WERI-Rb-1 (cell line): ENCODE measurements around the gene CFAP299.
"Not testable (repeated sequence)": the region's sequence is repeated elsewhere in the genome, so short reads cannot be mapped to it uniquely, and the experiment has no call there.

Source experiments
- DNase-seq: peaks from one replicate; pipeline ENCODE4 v3.0.0-alpha.2; 2020
- H3K27ac ChIP-seq: fragments of 250-450 bp; sonication (Bioruptor Pico); 2 replicates; pipeline ENCODE4 v1.5.1; 2020; ENCODE audit warnings: mild to moderate bottlenecking, moderate library complexity
- H3K27me3 ChIP-seq: fragments of 250-450 bp; sonication (Bioruptor Pico); 2 replicates; pipeline ENCODE4 v1.5.1; 2021; ENCODE audit warnings: mild to moderate bottlenecking, low read depth, moderate library complexity; ENCODE audit not compliant: insufficient read depth, severe bottlenecking
- H3K36me3 ChIP-seq: fragments of 250-450 bp; sonication (Bioruptor Pico); 2 replicates; pipeline ENCODE4 v1.5.1; 2020; ENCODE audit warnings: mild to moderate bottlenecking, moderate library complexity
- H3K4me3 ChIP-seq: 2 replicates; pipeline ENCODE4 v1.5.1; 2011; ENCODE audit warnings: low read depth, mild to moderate bottlenecking, control low read depth, low read length
- H3K9me3 ChIP-seq: fragments of 250-450 bp; sonication (Bioruptor Pico); 2 replicates; pipeline ENCODE4 v1.5.1; 2021; ENCODE audit warnings: mild to moderate bottlenecking, moderate library complexity; ENCODE audit not compliant: severe bottlenecking
- CTCF ChIP-seq: IDR thresholded peaks from 2 replicates; pipeline ENCODE4 v1.5.1; 2011; ENCODE audit warnings: low read depth, mild to moderate bottlenecking, control low read depth, inconsistent platforms, low read length

CFAP299 gene

GRCh38 chr4:80740375-80740774 is 404.8 kb downstream of the CFAP299 start:
- Histone ChIP-seq H3K36me3 (no peaks in the 10 kb centered on the region), H3K9me3 (no peaks in the 10 kb centered on the region), H3K27ac (no peak overlapping the region), H3K4me3 (no peak overlapping the region), H3K27me3 (no peaks in the 10 kb centered on the region)
- DNase-seq: no peak
- TF ChIP-seq CTCF: no peak

- H3K27me3 ChIP-seq, H3K27ac ChIP-seq, H3K4me3 ChIP-seq, H3K36me3 ChIP-seq, DNase-seq, H3K9me3 ChIP-seq: not testable (repeated sequence)
Measured at GRCh38 chr4:80749558-80749957, 414.0 kb downstream of the CFAP299 start.

GRCh38 chr4:80751200-80751599 is 415.7 kb downstream of the CFAP299 start:
- Histone ChIP-seq H3K9me3 (no peaks in the 10 kb centered on the region), H3K27ac (no peak overlapping the region), H3K36me3 (no peaks in the 10 kb centered on the region), H3K27me3 (no peaks in the 10 kb centered on the region), H3K4me3 (no peak overlapping the region)
- no peak for DNase-seq
- TF ChIP-seq CTCF: no peak

GRCh38 chr4:80767944-80768343 is 432.4 kb downstream of the CFAP299 start:
- H3K27me3 ChIP-seq: no peaks in the 10 kb centered on the region
- H3K9me3 ChIP-seq: no peaks in the 10 kb centered on the region
- DNase-seq: no peak
- no peaks in the 10 kb centered on the region for H3K36me3 ChIP-seq
- no peak for TF ChIP-seq CTCF
- H3K27ac ChIP-seq: no peak overlapping the region
- no peak overlapping the region for H3K4me3 ChIP-seq

GRCh38 chr4:80776168-80776567 is 440.6 kb downstream of the CFAP299 start:
- Histone ChIP-seq H3K27ac (no peak overlapping the region), H3K27me3 (no peaks in the 10 kb centered on the region), H3K36me3 (no peaks in the 10 kb centered on the region), H3K4me3 (no peak overlapping the region), H3K9me3 (no peaks in the 10 kb centered on the region)
- no peak for TF ChIP-seq CTCF
- no peak for DNase-seq

GRCh38 chr4:80781431-80781830 is 445.9 kb downstream of the CFAP299 start:
- DNase-seq: no peak
- TF ChIP-seq CTCF: no peak
- Histone ChIP-seq H3K27ac (no peak overlapping the region), H3K4me3 (no peak overlapping the region), H3K9me3 (no peaks in the 10 kb centered on the region), H3K27me3 (no peaks in the 10 kb centered on the region), H3K36me3 (no peaks in the 10 kb centered on the region)
